ENCODE data around the gene PTPN5. TPM values are rescaled to one million over a fixed set of nuclear protein-coding genes. Genes with fewer than 3 reads are reported as not detected.
"Not testable (repeated sequence)": the region's sequence is repeated elsewhere in the genome, so short reads cannot be mapped to it uniquely, and the experiment has no call there.

Gene PTPN5
- total RNA-seq, 3 donors from 2014 or later = 0.14 to 0.92 (median 0.17) TPM

DNA sequence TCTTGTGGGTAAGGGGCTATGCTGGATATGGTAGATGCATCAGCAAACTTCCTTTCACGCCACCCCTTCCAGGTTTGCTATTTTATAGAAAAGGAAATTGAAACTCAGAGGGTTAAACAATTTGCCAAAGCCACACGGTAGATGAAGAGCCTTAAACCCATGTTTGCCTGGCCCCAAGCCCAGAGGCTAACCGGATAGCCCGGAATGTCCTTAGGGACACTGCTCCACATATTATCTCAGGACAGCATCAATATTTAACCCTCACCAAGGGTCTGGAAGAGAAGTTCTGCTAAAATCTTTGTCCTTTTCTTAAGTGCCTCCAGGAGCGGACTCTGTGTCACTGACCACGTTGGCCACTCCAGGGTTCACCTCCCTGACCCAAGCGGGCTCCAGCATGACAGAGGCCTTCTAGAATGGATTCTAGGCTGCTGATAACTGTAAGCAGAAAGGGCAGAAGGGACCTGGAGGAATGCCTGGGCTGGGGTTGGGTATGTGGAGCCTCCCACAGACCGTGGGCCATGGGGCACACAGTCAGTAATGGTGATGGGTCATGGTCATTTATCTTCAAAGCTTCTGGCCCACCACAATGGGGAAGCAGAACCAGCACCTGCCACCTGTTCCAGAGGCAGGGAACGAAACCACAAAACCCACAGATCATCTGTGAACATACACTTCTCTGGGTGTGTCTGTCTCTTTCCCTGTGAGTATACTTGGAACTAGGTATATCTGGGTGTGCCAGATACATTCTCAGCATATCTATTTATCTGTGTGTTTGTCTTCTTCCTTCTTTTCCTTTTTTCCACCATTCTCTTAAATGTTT lies 98.4 kb downstream of the PTPN5 start:
- intact Hi-C loops (cut with DNase I, micrococcal nuclease) = no loop called here
- Histone ChIP-seq H3K4me1 (ENCODE audit: low read depth) (no peaks in the 10 kb centered on the region), H3K36me3 (ENCODE audit: low read depth) (no peaks in the 10 kb centered on the region), H3K9me3 (no peaks in the 10 kb centered on the region), H3K4me3 (no peak overlapping the region)
- TF ChIP-seq, protein P1, sequence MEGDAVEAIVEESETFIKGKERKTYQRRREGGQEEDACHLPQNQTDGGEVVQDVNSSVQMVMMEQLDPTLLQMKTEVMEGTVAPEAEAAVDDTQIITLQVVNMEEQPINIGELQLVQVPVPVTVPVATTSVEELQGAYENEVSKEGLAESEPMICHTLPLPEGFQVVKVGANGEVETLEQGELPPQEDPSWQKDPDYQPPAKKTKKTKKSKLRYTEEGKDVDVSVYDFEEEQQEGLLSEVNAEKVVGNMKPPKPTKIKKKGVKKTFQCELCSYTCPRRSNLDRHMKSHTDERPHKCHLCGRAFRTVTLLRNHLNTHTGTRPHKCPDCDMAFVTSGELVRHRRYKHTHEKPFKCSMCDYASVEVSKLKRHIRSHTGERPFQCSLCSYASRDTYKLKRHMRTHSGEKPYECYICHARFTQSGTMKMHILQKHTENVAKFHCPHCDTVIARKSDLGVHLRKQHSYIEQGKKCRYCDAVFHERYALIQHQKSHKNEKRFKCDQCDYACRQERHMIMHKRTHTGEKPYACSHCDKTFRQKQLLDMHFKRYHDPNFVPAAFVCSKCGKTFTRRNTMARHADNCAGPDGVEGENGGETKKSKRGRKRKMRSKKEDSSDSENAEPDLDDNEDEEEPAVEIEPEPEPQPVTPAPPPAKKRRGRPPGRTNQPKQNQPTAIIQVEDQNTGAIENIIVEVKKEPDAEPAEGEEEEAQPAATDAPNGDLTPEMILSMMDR (IDR thresholded peaks at IDR 0.05) = no peak
- ATAC-seq = no peak
- no peak for DNase-seq

DNA sequence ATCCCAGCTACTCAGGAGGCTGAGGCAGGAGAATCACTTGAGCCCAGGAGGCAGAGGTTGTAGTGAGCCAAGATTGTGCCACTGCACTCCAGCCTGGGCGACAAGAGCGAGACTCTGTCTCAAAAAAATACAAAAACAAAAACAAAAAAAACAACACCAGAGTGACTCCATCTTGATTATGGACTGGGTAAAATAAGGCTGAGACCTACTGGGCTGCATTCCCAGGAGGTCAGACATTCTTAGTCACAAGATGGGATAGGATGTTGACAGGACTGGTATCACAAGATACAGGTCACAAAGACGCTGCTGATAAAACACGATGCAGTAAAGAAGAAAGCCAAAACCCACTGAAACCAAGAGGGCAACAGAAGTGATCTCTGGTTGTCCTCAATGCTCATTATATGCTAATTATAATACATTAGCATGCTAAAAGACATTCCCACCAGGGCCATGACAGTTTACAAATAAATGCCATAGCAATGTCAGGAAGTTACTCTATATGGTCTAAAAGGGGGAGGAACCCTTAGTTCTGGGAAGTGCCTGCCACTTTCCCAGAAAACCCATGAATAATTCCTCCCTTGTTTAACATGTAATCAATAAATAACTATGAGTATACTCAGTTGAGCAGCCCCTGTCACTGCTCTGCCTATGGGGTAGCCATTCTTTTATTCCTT lies 100.0 kb downstream of the PTPN5 start:
- intact Hi-C loops (cut with DNase I, micrococcal nuclease); H3K4me1 ChIP-seq (ENCODE audit: low read depth); DNase-seq; H3K4me3 ChIP-seq; ATAC-seq; H3K9me3 ChIP-seq; H3K36me3 ChIP-seq (ENCODE audit: low read depth): not testable (repeated sequence)

DNA sequence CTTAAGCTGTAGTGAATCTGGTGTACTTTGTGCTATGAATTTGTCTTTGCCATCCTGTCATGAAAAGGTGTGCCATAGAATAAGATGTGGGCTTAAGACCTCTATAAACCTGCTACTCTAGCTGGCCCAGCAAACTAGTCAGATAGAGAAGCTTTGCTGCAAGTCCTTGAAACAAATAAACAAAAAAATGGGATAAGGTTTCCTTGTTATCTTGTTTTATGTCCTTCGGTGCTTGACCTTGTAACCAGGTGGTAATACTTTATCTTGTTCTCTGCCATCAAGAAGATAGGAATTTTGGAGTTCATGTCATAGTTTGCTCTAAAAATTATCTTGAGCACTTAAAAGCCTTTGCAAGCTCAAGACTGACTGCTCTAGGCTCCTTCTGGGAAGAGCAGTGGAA lies 107.3 kb downstream of the PTPN5 start:
- intact Hi-C loops (cut with DNase I, micrococcal nuclease) = no loop called here
- Histone ChIP-seq H3K9me3 (no peaks in the 10 kb centered on the region), H3K4me3 (no peak overlapping the region), H3K4me1 (ENCODE audit: low read depth) (no peaks in the 10 kb centered on the region), H3K36me3 (ENCODE audit: low read depth) (no peaks in the 10 kb centered on the region)
- TF ChIP-seq, protein P1 (IDR thresholded peaks at IDR 0.05) = no peak
- no peak for DNase-seq
- no peak for ATAC-seq

DNA sequence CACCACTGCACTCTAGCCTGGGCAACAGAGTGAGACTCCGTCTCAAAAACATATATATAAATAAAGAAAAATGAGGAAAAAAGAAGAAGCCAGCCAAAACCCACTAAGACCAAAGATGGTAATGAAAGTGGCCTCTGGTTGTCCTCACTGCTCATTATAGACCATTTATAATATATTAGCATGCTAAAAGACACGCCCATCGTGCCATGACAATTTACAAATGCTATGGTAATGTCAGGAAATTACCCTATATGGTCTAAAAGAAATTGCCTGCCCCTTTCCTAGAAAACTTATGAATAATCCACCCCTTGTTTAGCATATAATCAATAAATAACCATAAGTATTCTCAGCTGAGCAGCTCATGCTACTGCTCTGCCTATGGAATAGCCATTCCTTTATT lies 109.1 kb downstream of the PTPN5 start:
- DNase-seq (no peak), ATAC-seq (no peak)
- Histone ChIP-seq H3K4me1 (ENCODE audit: low read depth) (no peaks in the 10 kb centered on the region), H3K9me3 (no peaks in the 10 kb centered on the region), H3K36me3 (ENCODE audit: low read depth) (no peaks in the 10 kb centered on the region), H3K4me3 (no peak overlapping the region)
- TF ChIP-seq, protein P1 (IDR thresholded peaks at IDR 0.05) = no peak
- intact Hi-C loops (cut with DNase I, micrococcal nuclease) = no loop called here

DNA sequence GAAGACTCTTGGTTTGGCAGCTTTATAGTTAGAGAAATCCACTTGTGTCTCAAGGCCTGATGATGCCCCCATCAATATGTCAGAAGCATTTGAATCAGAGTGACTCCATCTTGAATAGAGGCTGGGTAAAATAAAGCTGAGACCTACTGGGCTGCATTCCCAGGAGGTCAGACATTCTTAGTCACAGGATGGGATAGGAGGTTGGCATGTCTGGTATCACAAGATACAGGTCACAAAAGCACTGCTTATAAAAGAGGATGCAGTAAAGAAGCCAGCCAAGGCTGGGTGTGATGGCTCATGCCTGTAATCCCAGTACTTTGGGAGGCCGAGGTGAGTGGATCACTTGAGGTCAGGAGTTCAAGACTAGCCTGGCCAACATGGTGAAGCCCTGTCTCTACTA lies 109.6 kb downstream of the PTPN5 start:
- DNase-seq; H3K4me1 ChIP-seq (ENCODE audit: low read depth); H3K36me3 ChIP-seq (ENCODE audit: low read depth); ATAC-seq; H3K9me3 ChIP-seq; H3K4me3 ChIP-seq; intact Hi-C loops (cut with DNase I, micrococcal nuclease): not testable (repeated sequence)

Other genes with a start within 250 kb of the PTPN5 start
- 10 to 100 TPM; 34.8 to 36.7 (median 35.3) TPM for gene UEVLD, start 203.1 kb downstream of the PTPN5 start, total RNA-seq
- 1 to 10 TPM; 2.8 to 3.8 (median 3.3) TPM for gene MISFA, start 192.0 kb downstream of the PTPN5 start, total RNA-seq
- gene SPTY2D1, start 157.5 kb downstream of the PTPN5 start, total RNA-seq = 10 to 100 TPM; 18.5 to 20.2 (median 18.6) TPM
- gene TMEM86A, start 93.0 kb downstream of the PTPN5 start, total RNA-seq = 1 to 10 TPM; 1.7 to 6.0 (median 5.0) TPM
- gene IGSF22, start 65.6 kb downstream of the PTPN5 start, total RNA-seq = 1 to 10 TPM; 1.1 to 1.5 (median 1.5) TPM
- not detected for gene MRGPRX1, start 147.6 kb upstream of the PTPN5 start, total RNA-seq